GM18499 (cell line): ENCODE data around the gene ZNF490.
"Not testable (repeated sequence)": the region's sequence is repeated elsewhere in the genome, so short reads cannot be mapped to it uniquely, and the experiment has no call there.

Experiments used
- ATAC-seq: cut with Tn5 transposase; IDR thresholded peaks from one replicate; pipeline ENCODE4 v1.9.1; 2021; ENCODE audit warnings: moderate number of reproducible peaks; ENCODE audit not compliant: insufficient read depth, unreplicated experiment

The ZNF490 gene

GRCh38 chr19:12623361-12624031, 12.9 kb upstream of the ZNF490 start:
- no peak for ATAC-seq

- not testable (repeated sequence) for ATAC-seq
These were observed 10.8 kb upstream of the ZNF490 start for GRCh38 chr19:12621253-12622024.

- no peak for ATAC-seq
These were observed 7.0 kb upstream of the ZNF490 start for GRCh38 chr19:12617646-12618045.

- no peak for ATAC-seq
These were observed 717 bp upstream of the ZNF490 start for GRCh38 chr19:12611361-12611699.

GRCh38 chr19:12607631-12608030, 3.0 kb downstream of the ZNF490 start:
- ATAC-seq = no peak

- ATAC-seq = no peak
These were observed 3.8 kb downstream of the ZNF490 start for GRCh38 chr19:12606796-12607195.

GRCh38 chr19:12603714-12604113, 6.9 kb downstream of the ZNF490 start:
- ATAC-seq = no peak

- ATAC-seq = no peak
These were observed 13.0 kb downstream of the ZNF490 start for GRCh38 chr19:12597594-12597993.

- no peak for ATAC-seq
These were observed 13.6 kb downstream of the ZNF490 start for GRCh38 chr19:12596927-12597548.

GRCh38 chr19:12596485-12596884, 14.1 kb downstream of the ZNF490 start:
- no peak for ATAC-seq

- ATAC-seq = no peak
These were observed 29.5 kb downstream of the ZNF490 start for GRCh38 chr19:12581100-12581499.

GRCh38 chr19:12580180-12580694, 30.4 kb downstream of the ZNF490 start:
- ATAC-seq = no peak

- no peak for ATAC-seq
These were observed 32.0 kb downstream of the ZNF490 start for GRCh38 chr19:12578641-12579040.

GRCh38 chr19:12574036-12574435, 36.6 kb downstream of the ZNF490 start:
- ATAC-seq = no peak

- no peak for ATAC-seq
These were observed 42.7 kb downstream of the ZNF490 start for GRCh38 chr19:12567951-12568350.

GRCh38 chr19:12566380-12566779, 44.2 kb downstream of the ZNF490 start:
- ATAC-seq = not testable (repeated sequence)

GRCh38 chr19:12564016-12564664, 46.5 kb downstream of the ZNF490 start:
- ATAC-seq = no peak

- no peak for ATAC-seq
These were observed 55.1 kb downstream of the ZNF490 start for GRCh38 chr19:12555456-12555930.

GRCh38 chr19:12551060-12551832, 59.4 kb downstream of the ZNF490 start, which contains the start of gene ZNF564:
Gene ZNF564, minus strand, starts transcription at chr19:12551482. Its CDS starts 150 bp downstream, at chr19:12551332.
- peak; percentile 95 for ATAC-seq

GRCh38 chr19:12546903-12547302, 63.7 kb downstream of the ZNF490 start:
- no peak for ATAC-seq
